ENCODE data around the gene FUT2.
"Not testable (repeated sequence)": the region's sequence is repeated elsewhere in the genome, so short reads cannot be mapped to it uniquely, and the experiment has no call there.

Gene FUT2

GRCh38 chr19:48654299-48655059 is 41.3 kb upstream of the FUT2 start:
- TF ChIP-seq CTCF (IDR thresholded peaks at IDR 0.05; ENCODE audit: low read depth, low read length), result no peak
- H3K4me3 ChIP-seq (ENCODE audit: low read depth, low read length), result no peak overlapping the region

GRCh38 chr19:48656840-48657474 is 38.8 kb upstream of the FUT2 start:
- no peak overlapping the region for H3K4me3 ChIP-seq (ENCODE audit: low read depth, low read length)
- TF ChIP-seq CTCF (IDR thresholded peaks at IDR 0.05; ENCODE audit: low read depth, low read length), result no peak

GRCh38 chr19:48657828-48658227 is 37.9 kb upstream of the FUT2 start:
- H3K4me3 ChIP-seq (ENCODE audit: low read depth, low read length), result not testable (repeated sequence)

- no peak for TF ChIP-seq CTCF (IDR thresholded peaks at IDR 0.05; ENCODE audit: low read depth, low read length)
- H3K4me3 ChIP-seq (ENCODE audit: low read depth, low read length), result no peak overlapping the region
These were observed 37.3 kb upstream of the FUT2 start for GRCh38 chr19:48658483-48658882.

GRCh38 chr19:48659768-48660167 is 36.0 kb upstream of the FUT2 start:
- no peak overlapping the region for H3K4me3 ChIP-seq (ENCODE audit: low read depth, low read length)
- no peak for TF ChIP-seq CTCF (IDR thresholded peaks at IDR 0.05; ENCODE audit: low read depth, low read length)

GRCh38 chr19:48660852-48661710 is 34.7 kb upstream of the FUT2 start:
- no peak for TF ChIP-seq CTCF (IDR thresholded peaks at IDR 0.05; ENCODE audit: low read depth, low read length)
- H3K4me3 ChIP-seq (ENCODE audit: low read depth, low read length), result no peak overlapping the region

- no peak overlapping the region for H3K4me3 ChIP-seq (ENCODE audit: low read depth, low read length)
- no peak for TF ChIP-seq CTCF (IDR thresholded peaks at IDR 0.05; ENCODE audit: low read depth, low read length)
These were observed 34.1 kb upstream of the FUT2 start for GRCh38 chr19:48661711-48662090.

All from WI38 (cell line).